Breast epithelium (tissue), 3 donors: ENCODE results near the gene NCKAP5.

Source experiments
- POLR2A ChIP-seq: fragments of 450-650 bp; IDR thresholded peaks from one replicate; pipeline ENCODE4 v1.6.1; 2016; ENCODE audit warnings: antibody characterized with exemption, mild to moderate bottlenecking, moderate library complexity
- TF ChIP-seq, protein P1 (sequence below), 3 donors: fragments of 450-650 bp; IDR thresholded peaks; one replicate each; pipeline ENCODE4 v1.5.1; 2016 to 2017; ENCODE audit warnings: antibody characterized with exemption in 3 of 3, mild to moderate bottlenecking in 3 of 3, moderate library complexity in 3 of 3

- TF ChIP-seq, protein P1, sequence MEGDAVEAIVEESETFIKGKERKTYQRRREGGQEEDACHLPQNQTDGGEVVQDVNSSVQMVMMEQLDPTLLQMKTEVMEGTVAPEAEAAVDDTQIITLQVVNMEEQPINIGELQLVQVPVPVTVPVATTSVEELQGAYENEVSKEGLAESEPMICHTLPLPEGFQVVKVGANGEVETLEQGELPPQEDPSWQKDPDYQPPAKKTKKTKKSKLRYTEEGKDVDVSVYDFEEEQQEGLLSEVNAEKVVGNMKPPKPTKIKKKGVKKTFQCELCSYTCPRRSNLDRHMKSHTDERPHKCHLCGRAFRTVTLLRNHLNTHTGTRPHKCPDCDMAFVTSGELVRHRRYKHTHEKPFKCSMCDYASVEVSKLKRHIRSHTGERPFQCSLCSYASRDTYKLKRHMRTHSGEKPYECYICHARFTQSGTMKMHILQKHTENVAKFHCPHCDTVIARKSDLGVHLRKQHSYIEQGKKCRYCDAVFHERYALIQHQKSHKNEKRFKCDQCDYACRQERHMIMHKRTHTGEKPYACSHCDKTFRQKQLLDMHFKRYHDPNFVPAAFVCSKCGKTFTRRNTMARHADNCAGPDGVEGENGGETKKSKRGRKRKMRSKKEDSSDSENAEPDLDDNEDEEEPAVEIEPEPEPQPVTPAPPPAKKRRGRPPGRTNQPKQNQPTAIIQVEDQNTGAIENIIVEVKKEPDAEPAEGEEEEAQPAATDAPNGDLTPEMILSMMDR (IDR thresholded peaks at IDR 0.05): no peak
- no peak for TF ChIP-seq POLR2A
These were observed 225.8 kb downstream of the NCKAP5 start for GRCh38 chr2:133342286-133343017.
